Glomerular endothelial cell (primary cell): Measurements from ENCODE around the gene VRK3. TPM values are rescaled to one million over a fixed set of nuclear protein-coding genes. Genes with fewer than 3 reads are reported as not detected.

ENCODE experiments used
- DNase-seq: peaks from one replicate; pipeline ENCODE4 v3.0.0-alpha.2; 2011; ENCODE audit warnings: low read depth, low spot score; ENCODE audit errors: extremely low read depth
- total RNA-seq: library from RNA; depleted of rRNA; stranded (reverse); fragments of >200 nt; gene quantifications from 2 replicates; pipeline ENCODE4 v1.2.3, GENCODE V29; 2015

Gene VRK3
- total RNA-seq, 1 donor from 2014 or later: 36.6 TPM

- no peak for DNase-seq
These were observed 5.8 kb upstream of the VRK3 start for GRCh38 chr19:50030937-50031336.

DNA sequence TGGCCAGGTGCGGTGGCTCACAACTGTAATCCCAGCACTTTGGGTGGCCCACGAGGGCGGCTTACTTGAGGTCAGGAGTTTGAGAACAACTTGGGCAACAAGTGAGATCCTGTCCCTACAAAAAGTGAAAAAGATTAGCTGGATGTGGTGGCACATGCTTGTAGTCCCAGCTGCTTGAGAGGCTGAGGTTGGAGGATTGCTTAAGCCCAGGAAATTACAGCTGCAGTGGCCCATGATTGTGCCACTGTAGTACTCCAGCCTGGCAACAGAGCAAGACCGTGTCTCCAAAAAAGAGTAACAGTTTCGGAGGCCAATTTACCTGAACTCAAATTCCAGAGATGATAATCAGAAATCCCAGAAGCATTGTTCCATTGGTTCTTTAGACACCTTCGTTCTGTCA is 5.1 kb upstream of the VRK3 start:
- DNase-seq: no peak

GRCh38 chr19:50026550-50026906 is 1.4 kb upstream of the VRK3 start:
- DNase-seq: no peak

GRCh38 chr19:50025794-50026549 is 800 bp upstream of the VRK3 start, which contains the start of gene ZNF473:
TSS of gene ZNF473 (plus strand) at chr19:50026005. CDS start at chr19:50031083, 5,078 bp downstream.
- DNase-seq: no peak

DNA sequence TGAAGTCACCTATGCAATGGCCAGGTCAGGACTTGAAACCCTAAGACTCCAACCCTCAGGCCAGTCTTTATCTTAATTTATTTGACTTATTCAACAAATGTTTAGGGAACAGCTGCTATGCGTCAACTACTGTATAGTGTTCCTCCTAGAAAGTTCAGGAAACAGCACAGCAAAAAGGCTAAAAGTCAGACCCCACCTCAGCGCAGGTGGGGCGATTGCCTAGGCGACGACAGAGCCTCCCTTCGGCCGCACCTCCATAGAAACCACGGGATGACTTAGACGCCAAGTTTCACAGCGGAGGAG is 502 bp downstream of the VRK3 start:
- no peak for DNase-seq

GRCh38 chr19:50022823-50023222 is 2.3 kb downstream of the VRK3 start:
- DNase-seq: no peak

- DNase-seq: no peak
These were observed 4.7 kb downstream of the VRK3 start for GRCh38 chr19:50020481-50020880.

GRCh38 chr19:50016225-50016807 is 8.9 kb downstream of the VRK3 start:
- DNase-seq: no peak

DNA sequence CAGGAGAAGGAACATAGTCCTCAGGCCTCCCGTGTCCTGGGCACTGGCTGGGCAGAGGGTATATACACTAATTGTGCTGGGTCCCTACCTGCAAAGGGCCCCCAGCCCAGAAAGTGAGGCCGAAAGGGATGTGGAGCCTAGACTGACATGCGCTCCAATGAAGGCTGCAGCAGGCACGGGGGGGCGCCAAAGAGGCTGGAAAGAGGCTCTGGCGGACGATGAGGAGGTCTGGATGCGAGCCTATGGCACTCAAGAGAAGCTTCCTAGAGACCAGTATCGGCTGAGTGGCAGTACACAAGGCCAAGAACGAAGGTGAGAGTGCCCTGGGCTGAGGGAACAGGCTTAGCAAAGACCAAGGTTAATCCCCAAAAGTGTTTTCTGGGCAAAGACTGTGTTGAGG is 16.6 kb downstream of the VRK3 start:
- DNase-seq: no peak

GRCh38 chr19:50007947-50008346 is 17.2 kb downstream of the VRK3 start:
- no peak for DNase-seq

GRCh38 chr19:50007170-50007569 is 18.0 kb downstream of the VRK3 start:
- no peak for DNase-seq

GRCh38 chr19:50005428-50005827 is 19.7 kb downstream of the VRK3 start:
- no peak for DNase-seq

GRCh38 chr19:50003810-50004419 is 21.3 kb downstream of the VRK3 start:
- DNase-seq: no peak

GRCh38 chr19:50003254-50003788 is 21.9 kb downstream of the VRK3 start:
- DNase-seq: no peak

GRCh38 chr19:50002386-50002960 is 22.7 kb downstream of the VRK3 start:
- DNase-seq: no peak

DNA sequence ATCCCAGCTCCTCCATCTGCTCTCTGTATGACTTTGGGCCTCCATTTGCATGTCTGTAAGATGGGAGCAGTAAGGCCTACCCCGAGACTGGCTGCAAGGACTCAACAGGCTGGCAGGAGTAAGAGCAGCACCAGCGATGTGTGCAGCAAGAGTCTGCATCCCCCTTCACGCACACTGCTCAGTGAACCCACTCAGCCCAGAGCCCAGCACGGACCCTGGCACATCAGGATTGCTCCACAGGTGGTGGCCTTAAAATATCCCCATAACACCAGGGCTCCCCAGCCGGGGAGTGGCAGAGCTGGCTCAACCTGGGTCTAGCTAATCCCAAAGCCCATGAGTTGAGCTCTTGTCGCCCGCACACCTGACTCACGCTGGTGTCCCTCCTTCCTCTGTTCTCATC is 23.4 kb downstream of the VRK3 start:
- no peak for DNase-seq

GRCh38 chr19:50000841-50001557 is 24.2 kb downstream of the VRK3 start:
- DNase-seq: no peak

DNA sequence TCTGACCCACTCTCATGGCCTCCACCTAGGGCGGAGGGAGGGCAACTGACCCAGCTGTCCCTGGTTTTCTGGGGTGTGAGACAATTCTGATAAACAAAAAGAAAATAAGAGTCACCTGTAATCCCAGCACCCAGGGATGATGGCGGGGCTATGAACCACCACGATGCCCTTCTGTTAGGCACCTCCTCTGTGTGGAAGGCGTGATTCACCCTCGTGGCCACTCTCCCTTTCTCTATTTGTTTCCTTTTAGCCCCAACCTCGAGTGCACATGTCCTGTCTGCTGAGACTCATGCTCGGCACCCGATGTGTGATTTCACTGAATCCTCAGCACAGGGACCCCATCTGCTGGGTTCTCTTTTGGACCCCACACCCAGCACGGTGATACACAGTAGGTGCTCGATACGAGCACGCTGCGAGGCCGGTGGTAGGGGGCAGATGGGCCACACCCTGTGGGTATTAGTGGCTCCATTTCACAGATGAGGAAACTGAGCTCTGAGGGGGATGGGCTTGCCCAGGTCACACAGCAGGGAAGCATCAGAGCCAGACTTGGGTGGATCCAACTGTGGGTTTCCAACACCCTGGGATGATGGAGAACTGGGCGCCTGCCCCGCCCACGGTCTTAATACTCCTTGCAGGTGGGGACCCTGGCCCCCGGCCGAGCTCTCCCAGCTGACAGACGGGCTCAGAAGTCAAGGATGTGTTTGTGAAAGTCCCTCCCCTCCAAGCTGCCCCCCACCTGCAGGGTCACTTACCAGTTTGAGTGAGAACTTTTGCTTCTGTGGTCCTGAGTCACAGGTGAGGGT is 24.9 kb downstream of the VRK3 start:
- DNase-seq: no peak

- DNase-seq: no peak
These were observed 25.7 kb downstream of the VRK3 start for GRCh38 chr19:49999371-50000010.

- no peak for DNase-seq
These were observed 27.5 kb downstream of the VRK3 start for GRCh38 chr19:49997709-49998108.
